ENCODE data around the gene SLC6A8.
"Not testable (repeated sequence)": the region's sequence is repeated elsewhere in the genome, so short reads cannot be mapped to it uniquely, and the experiment has no call there.

Gene SLC6A8

GRCh38 chrX:153733651-153734240 lies 46.0 kb downstream of the SLC6A8 start:
- DNase-seq, result no peak

- no peak for DNase-seq
Observed at GRCh38 chrX:153734871-153735270, 47.1 kb downstream of the SLC6A8 start.

GRCh38 chrX:153735274-153735673 lies 47.5 kb downstream of the SLC6A8 start:
- DNase-seq, result peak; percentile 3

- no peak for DNase-seq
Observed at GRCh38 chrX:153736071-153736820, 48.5 kb downstream of the SLC6A8 start.

- no peak for DNase-seq
Observed at GRCh38 chrX:153736871-153737441, 49.2 kb downstream of the SLC6A8 start.

GRCh38 chrX:153738056-153738605 lies 50.4 kb downstream of the SLC6A8 start:
- no peak for DNase-seq

GRCh38 chrX:153739754-153740486 lies 52.2 kb downstream of the SLC6A8 start:
- DNase-seq, result peak; percentile 25

GRCh38 chrX:153740631-153741222 lies 53.0 kb downstream of the SLC6A8 start:
- no peak for DNase-seq

- DNase-seq, result no peak
Observed at GRCh38 chrX:153741446-153741845, 53.7 kb downstream of the SLC6A8 start.

- not testable (repeated sequence) for DNase-seq
Observed at GRCh38 chrX:153742111-153742510, 54.4 kb downstream of the SLC6A8 start.

- not testable (repeated sequence) for DNase-seq
Observed at GRCh38 chrX:153742796-153743467, 55.2 kb downstream of the SLC6A8 start.

- not testable (repeated sequence) for DNase-seq
Observed at GRCh38 chrX:153743468-153744209, 55.9 kb downstream of the SLC6A8 start.

GRCh38 chrX:153744210-153745066 lies 56.7 kb downstream of the SLC6A8 start:
- no peak for DNase-seq

- DNase-seq, result not testable (repeated sequence)
Observed at GRCh38 chrX:153745067-153745433, 57.3 kb downstream of the SLC6A8 start.

Data from activated naive CD4-positive, alpha-beta T cell treated with Interleukin-2 at 50 U/mL for 16 hours (primary cell).